OCI-LY7 (cell line): ENCODE results near the gene TDRD12. TPM values are rescaled to one million over a fixed set of nuclear protein-coding genes. Genes with fewer than 3 reads are reported as not detected.
"Not testable (repeated sequence)": the region's sequence is repeated elsewhere in the genome, so short reads cannot be mapped to it uniquely, and the experiment has no call there.

ENCODE experiments used
- BruUV-seq: library from RNA; stranded (reverse); fragments of 400-500 nt; replicated peaks from 2 replicates; lab custom pipeline; 2021; lab: Mats Ljungman, UMichigan
- CTCF ChIA-PET: fragments of 300-600 bp; sonication (Branson Sonifier 250); formaldehyde crosslinking; loops from one replicate; lab custom pipeline; 2022; ENCODE audit warnings: antibody characterized with exemption; ENCODE audit not compliant: unreplicated experiment; lab: Charles Lee
- POLR2A ChIA-PET: fragments of 300-600 bp; sonication (Branson Sonifier 250); formaldehyde crosslinking; loops from one replicate; lab custom pipeline; 2022; ENCODE audit warnings: antibody characterized with exemption; lab: Charles Lee
- DNase-seq: peaks from one replicate; pipeline ENCODE4 v3.0.0-alpha.2; 2015; ENCODE audit warnings: low spot score
- H2AFZ ChIP-seq: fragments of 200-600 bp; sonication (generic), shearing (Covaris generic); 2 replicates; pipeline ENCODE4 v1.6.1; 2014; ENCODE audit warnings: mild to moderate bottlenecking, antibody characterized with exemption, low read length, moderate library complexity
- H3K27ac ChIP-seq: fragments of 200-600 bp; sonication (generic); 2 replicates; pipeline ENCODE4 v1.5.1; 2014; ENCODE audit warnings: mixed run types, low read depth, mild to moderate bottlenecking, moderate library complexity, low read length, inconsistent platforms; ENCODE audit not compliant: poor library complexity, severe bottlenecking
- H3K36me3 ChIP-seq: fragments of 200-600 bp; sonication (generic); 2 replicates; pipeline ENCODE4 v1.6.1; 2014; ENCODE audit warnings: mild to moderate bottlenecking, antibody characterized with exemption, low read length, moderate library complexity, mixed read lengths; ENCODE audit not compliant: insufficient read depth
- H3K4me1 ChIP-seq: fragments of 200-600 bp; sonication (generic); 2 replicates; pipeline ENCODE4 v1.5.1; 2014; ENCODE audit warnings: mild to moderate bottlenecking, low read length; ENCODE audit not compliant: insufficient read depth, poor library complexity, severe bottlenecking
- H3K4me2 ChIP-seq: fragments of 200-600 bp; sonication (generic); 2 replicates; pipeline ENCODE4 v1.6.1; 2014; ENCODE audit warnings: mild to moderate bottlenecking, low read length
- H3K4me3 ChIP-seq: fragments of 200-600 bp; sonication (generic); 2 replicates; pipeline ENCODE4 v1.5.1; 2014; ENCODE audit warnings: mild to moderate bottlenecking, low read depth, low read length; ENCODE audit not compliant: poor library complexity, severe bottlenecking
- H3K79me2 ChIP-seq: fragments of 200-600 bp; sonication (generic); 2 replicates; pipeline ENCODE4 v1.6.1; 2016; ENCODE audit warnings: low read depth, mild to moderate bottlenecking, low read length, moderate library complexity, mixed read lengths; ENCODE audit not compliant: insufficient read depth
- H3K9me2 ChIP-seq: fragments of 200-600 bp; sonication (generic); 2 replicates; pipeline ENCODE4 v1.6.1; 2016; ENCODE audit warnings: mild to moderate bottlenecking, low read length, mixed read lengths; ENCODE audit not compliant: insufficient read depth
- H3K9me3 ChIP-seq: fragments of 200-600 bp; sonication (generic); 2 replicates; pipeline ENCODE4 v1.6.1; 2014; ENCODE audit warnings: mild to moderate bottlenecking, mixed run types, low read length, mixed read lengths
- H4K20me1 ChIP-seq: fragments of 200-600 bp; sonication (generic); 2 replicates; pipeline ENCODE4 v1.6.1; 2014; ENCODE audit warnings: mild to moderate bottlenecking, antibody characterized with exemption, low read length, moderate library complexity, mixed read lengths; ENCODE audit not compliant: insufficient read depth
- intact Hi-C: fragments of 100-400 bp; cut with micrococcal nuclease; formaldehyde crosslinking; loops from one replicate; pipeline ENCODE4 v1.10.0; 2022; ENCODE audit not compliant: unreplicated experiment
- total RNA-seq, 2 experiments: library from RNA; depleted of rRNA in 1 of 2; stranded (reverse); fragments of >200 nt in 1 of 2; shearing (Covaris generic) in 1 of 2; gene quantifications; 2 replicates each; pipeline ENCODE4 v1.2.3, GENCODE V29; 2014 to 2022

The TDRD12 gene
- total RNA-seq, 2 experiments from 2014 or later = not detected

DNA sequence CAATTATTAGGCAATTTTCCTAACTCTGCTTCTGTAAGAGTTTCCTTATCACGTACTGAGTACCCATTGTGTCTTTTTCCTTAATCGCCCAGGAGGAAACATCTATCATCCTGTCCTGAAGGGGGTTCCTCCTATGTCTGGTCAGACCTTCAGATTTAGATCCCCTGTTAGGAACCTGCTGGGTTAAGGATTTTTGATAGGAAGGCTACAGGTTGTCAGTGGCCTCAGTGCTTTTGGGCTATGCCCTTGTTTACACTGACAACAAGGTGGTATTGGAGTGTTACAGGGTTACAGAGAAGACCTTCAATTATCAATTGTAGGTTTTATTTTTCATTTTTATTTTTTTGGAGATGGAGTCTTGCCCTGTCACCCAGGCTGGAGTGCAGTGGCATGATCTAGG, 24.7 kb upstream of the TDRD12 start:
- Histone ChIP-seq H3K4me3 (peak overlapping the region; percentile 40), H3K36me3 (peaks cover 21% of the 10 kb centered on the region; the same call in 1 of the 2 replicates), H3K4me1 (peaks cover 20% of the 10 kb centered on the region), H3K79me2 (peaks cover 13% of the 10 kb centered on the region; the same call in 1 of the 2 replicates)
- CTCF ChIA-PET, H3K9me3 ChIP-seq, H4K20me1 ChIP-seq, BruUV-seq, DNase-seq, H3K4me2 ChIP-seq, H3K9me2 ChIP-seq, intact Hi-C loops, H3K27ac ChIP-seq, H2AFZ ChIP-seq: not testable (repeated sequence)
- POLR2A ChIA-PET = interaction anchor here (0.6 kb wide), 1 partner anchor 109 kb away, joined by 3 read pairs; no protein-coding TSS in a partner anchor

DNA sequence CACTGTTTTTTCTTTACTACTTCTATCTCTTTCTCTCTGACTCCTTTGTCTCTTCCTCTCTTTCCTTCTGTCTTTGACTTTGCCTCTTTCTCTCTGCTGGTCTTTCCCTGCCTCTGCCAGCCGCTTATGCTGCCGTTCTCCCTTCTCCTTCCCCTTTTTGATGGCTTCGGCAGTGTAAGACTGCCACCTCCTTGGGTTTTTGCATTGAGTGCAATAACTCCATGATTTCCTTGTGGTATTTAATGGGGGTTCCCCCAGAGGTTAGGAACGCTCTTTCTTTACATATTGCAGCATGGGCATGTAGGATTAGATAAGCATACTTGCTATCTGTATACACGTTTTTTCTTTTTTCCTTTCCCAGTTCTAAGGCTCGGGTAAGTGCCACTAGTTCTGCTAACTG, 24.1 kb upstream of the TDRD12 start:
- H3K9me2 ChIP-seq, DNase-seq, H3K4me2 ChIP-seq, H3K27ac ChIP-seq, H4K20me1 ChIP-seq, H3K9me3 ChIP-seq, CTCF ChIA-PET, H3K4me3 ChIP-seq, BruUV-seq, H2AFZ ChIP-seq, intact Hi-C loops, POLR2A ChIA-PET: not testable (repeated sequence)
- peaks cover 14% of the 10 kb centered on the region for H3K4me1 ChIP-seq
- peaks cover 13% of the 10 kb centered on the region; the same call in 1 of the 2 replicates for H3K79me2 ChIP-seq
- H3K36me3 ChIP-seq = peaks cover 26% of the 10 kb centered on the region

DNA sequence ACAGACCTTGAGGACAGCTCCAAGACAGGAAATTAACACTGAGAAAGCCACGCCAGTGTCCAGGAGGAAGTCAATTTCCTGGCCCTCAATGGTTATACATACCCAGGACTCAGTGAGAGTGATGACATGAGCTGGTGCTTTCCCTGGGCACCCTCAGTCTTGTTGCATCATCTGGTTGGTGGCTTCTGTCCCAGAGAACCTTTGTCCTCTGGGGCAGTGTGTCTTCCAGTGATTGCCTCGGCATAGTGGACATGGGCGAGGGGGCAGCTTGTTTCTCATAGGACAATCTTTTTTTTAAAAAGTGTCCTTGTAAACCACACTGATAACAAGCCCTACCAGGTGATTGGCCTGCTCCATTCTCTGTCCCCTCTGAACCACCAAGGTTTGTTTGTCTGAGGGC, 22.8 kb upstream of the TDRD12 start:
- H3K9me2 ChIP-seq, CTCF ChIA-PET, H3K4me3 ChIP-seq, H2AFZ ChIP-seq, DNase-seq, H3K4me2 ChIP-seq, H3K4me1 ChIP-seq, intact Hi-C loops, H3K27ac ChIP-seq, H3K9me3 ChIP-seq, BruUV-seq, H4K20me1 ChIP-seq, POLR2A ChIA-PET: not testable (repeated sequence)
- peaks cover 34% of the 10 kb centered on the region for H3K36me3 ChIP-seq
- H3K79me2 ChIP-seq = peaks cover 13% of the 10 kb centered on the region; the same call in 1 of the 2 replicates

DNA sequence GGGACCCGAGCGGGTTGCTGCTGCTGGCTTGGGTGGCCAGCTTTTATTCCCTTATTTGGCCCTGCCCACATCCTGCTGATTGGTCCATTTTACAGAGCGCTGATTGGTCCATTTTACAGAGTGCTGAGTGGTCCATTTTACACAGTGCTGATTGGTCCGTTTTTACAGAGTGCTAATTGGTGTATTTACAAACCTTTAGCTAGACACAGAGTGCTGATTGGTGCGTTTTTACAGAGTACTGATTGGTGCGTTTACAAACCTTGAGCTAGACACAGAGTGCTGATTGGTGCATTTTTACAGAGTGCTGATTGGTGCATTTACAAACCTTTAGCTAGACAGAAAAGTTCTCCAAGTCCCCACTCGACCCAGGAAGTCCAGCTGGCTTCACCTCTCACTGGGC, 19.4 kb upstream of the TDRD12 start:
- H3K9me2 ChIP-seq, BruUV-seq, H3K4me3 ChIP-seq, CTCF ChIA-PET, POLR2A ChIA-PET, H2AFZ ChIP-seq, H3K79me2 ChIP-seq, H3K27ac ChIP-seq, DNase-seq, intact Hi-C loops, H4K20me1 ChIP-seq, H3K4me2 ChIP-seq, H3K4me1 ChIP-seq: not testable (repeated sequence)
- Histone ChIP-seq H3K9me3 (peaks cover 21% of the 10 kb centered on the region; the same call in 1 of the 2 replicates), H3K36me3 (peaks cover 59% of the 10 kb centered on the region)
